Neural crest cell (in vitro differentiated cells): Measurements from ENCODE around the gene RERE. TPM values are rescaled to one million over a fixed set of nuclear protein-coding genes. Genes with fewer than 3 reads are reported as not detected.

Experiments
- DNase-seq: peaks from one replicate; pipeline ENCODE4 v3.0.0; 2021; ENCODE audit warnings: low read depth, mixed read lengths, low spot score
- H3K27ac Mint-ChIP-seq: one replicate; pipeline ENCODE4 v1.8.0; 2021; ENCODE audit warnings: mild to moderate bottlenecking, mixed read lengths; ENCODE audit not compliant: unreplicated experiment
- H3K27me3 Mint-ChIP-seq: 2 replicates; pipeline ENCODE4 v1.8.0; 2021; ENCODE audit warnings: low read depth, mild to moderate bottlenecking, mixed read lengths
- H3K36me3 Mint-ChIP-seq: 2 replicates; pipeline ENCODE4 v1.8.0; 2021; ENCODE audit warnings: low read depth, mild to moderate bottlenecking, mixed read lengths
- H3K4me1 Mint-ChIP-seq: 2 replicates; pipeline ENCODE4 v1.8.0; 2021; ENCODE audit warnings: mixed read lengths
- H3K4me3 Mint-ChIP-seq: one replicate; pipeline ENCODE4 v1.8.0; 2021; ENCODE audit warnings: mild to moderate bottlenecking, mixed read lengths
- H3K9me3 Mint-ChIP-seq: 2 replicates; pipeline ENCODE4 v1.8.0; 2021; ENCODE audit warnings: mixed read lengths
- CTCF ChIP-seq: fragments of 200-600 bp; sonication (generic); conservative IDR thresholded peaks from 2 replicates; pipeline ENCODE4 v1.5.0; 2021; ENCODE audit warnings: antibody characterized with exemption, mild to moderate bottlenecking
- total RNA-seq: library from RNA; stranded (reverse); gene quantifications from 2 replicates; pipeline ENCODE4 v1.2.1, GENCODE V29; 2021

RERE gene
- total RNA-seq, 1 donor from 2014 or later = 122 TPM

GRCh38 chr1:8706291-8706690, 111.1 kb downstream of the RERE start:
- Mint-ChIP-seq H3K4me3 (peak overlapping the region; percentile 42), H3K27me3 (no peaks in the 10 kb centered on the region), H3K4me1 (peaks cover 67% of the 10 kb centered on the region), H3K36me3 (no peaks in the 10 kb centered on the region), H3K9me3 (no peaks in the 10 kb centered on the region), H3K27ac (no peak overlapping the region)
- no peak for TF ChIP-seq CTCF
- no peak for DNase-seq

DNA sequence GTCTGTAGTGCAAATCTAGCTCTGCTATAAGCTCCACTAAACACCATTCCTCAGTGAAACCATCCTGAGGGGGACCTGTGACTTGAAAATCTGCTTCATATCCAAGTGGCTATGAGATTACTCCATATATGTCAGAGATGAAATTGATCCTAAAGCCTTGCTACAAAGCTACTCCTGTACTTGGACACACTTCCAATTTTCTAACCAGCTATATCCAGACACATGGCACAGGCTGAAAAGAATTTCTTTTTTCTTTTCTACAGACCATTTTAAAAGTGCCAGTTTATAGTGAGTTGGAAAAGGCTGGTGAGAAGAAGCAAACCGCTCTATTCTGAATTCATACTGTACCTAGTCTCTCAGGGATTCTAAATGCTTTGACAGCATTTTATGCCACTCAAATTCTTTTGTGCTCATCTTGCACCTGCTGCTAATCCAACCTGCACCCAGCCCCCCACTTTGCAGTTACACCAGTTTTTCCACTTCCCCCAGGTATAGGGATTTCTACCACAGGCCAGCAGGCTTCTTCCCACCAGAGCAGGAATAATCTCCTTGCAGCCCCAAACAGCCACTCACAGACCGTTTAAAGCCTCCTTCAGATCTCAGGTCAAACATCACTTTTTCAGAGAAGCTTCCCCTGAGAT, 112.5 kb downstream of the RERE start:
- Mint-ChIP-seq H3K27ac (no peak overlapping the region), H3K27me3 (no peaks in the 10 kb centered on the region), H3K9me3 (no peaks in the 10 kb centered on the region), H3K36me3 (no peaks in the 10 kb centered on the region), H3K4me3 (peak overlapping the region; percentile 89), H3K4me1 (peaks cover 70% of the 10 kb centered on the region)
- no peak for TF ChIP-seq CTCF
- no peak for DNase-seq

GRCh38 chr1:8702850-8703810, 114.3 kb downstream of the RERE start:
- TF ChIP-seq CTCF = no peak
- no peaks in the 10 kb centered on the region for H3K27me3 Mint-ChIP-seq
- DNase-seq = peak; percentile 87
- peaks cover 76% of the 10 kb centered on the region for H3K4me1 Mint-ChIP-seq
- H3K4me3 Mint-ChIP-seq = peak overlapping the region; percentile 89
- no peaks in the 10 kb centered on the region for H3K9me3 Mint-ChIP-seq
- peak overlapping the region; percentile 88 for H3K27ac Mint-ChIP-seq
- H3K36me3 Mint-ChIP-seq = no peaks in the 10 kb centered on the region

DNA sequence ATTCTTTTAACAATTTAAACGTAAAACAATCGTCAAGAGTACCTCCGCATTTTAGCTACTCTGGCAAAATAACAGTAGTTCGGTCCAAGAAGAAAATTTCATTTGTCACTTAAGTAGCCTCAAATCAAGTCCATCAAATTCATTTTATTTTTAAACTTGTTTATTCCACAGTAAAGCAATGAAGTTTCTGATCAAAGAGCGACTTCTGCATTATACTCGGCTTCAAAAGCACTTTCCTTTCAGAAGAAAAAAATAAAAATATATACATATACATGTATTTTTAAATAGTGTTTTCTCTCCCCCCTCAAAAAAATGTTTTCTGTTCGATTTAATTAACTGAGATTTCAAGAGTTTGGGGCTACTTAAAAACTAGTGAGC, 115.0 kb downstream of the RERE start:
- no peak for TF ChIP-seq CTCF
- peak overlapping the region; percentile 89 for H3K4me3 Mint-ChIP-seq
- H3K4me1 Mint-ChIP-seq = peaks cover 78% of the 10 kb centered on the region
- H3K9me3 Mint-ChIP-seq = no peaks in the 10 kb centered on the region
- no peaks in the 10 kb centered on the region for H3K27me3 Mint-ChIP-seq
- no peak for DNase-seq
- H3K36me3 Mint-ChIP-seq = no peaks in the 10 kb centered on the region
- H3K27ac Mint-ChIP-seq = peak overlapping the region; percentile 88

DNA sequence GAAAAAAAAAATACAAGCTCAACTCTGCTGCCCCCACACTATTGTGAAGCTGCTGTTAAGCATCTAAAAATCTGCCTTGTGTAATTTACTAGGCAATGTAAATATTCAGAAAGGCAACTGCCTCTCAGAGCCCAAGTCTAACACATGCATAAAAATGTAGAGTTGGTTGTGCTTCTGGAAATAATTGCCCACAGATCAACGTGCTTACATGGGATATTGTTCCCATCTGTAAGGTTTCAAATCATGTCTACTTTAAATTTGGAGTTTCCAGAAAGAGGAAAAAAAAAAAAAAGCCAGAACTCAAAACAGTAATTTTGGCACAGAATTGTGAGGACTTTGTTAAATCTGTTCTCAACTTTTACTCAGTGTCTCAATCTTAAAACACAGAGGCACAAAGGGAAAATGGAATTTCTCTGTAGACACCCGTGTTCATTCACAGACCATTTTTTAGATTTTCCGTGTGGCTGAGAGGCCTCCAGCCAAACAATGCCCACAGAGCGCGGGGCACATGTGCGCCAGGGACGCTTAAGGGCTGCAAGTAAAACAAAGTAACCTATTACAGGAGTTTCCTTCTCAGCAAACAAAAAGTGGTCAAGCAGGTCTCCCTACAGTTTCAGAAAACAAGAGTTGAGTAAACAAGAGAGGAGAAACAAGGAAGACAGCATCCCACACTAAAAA, 115.5 kb downstream of the RERE start:
- Mint-ChIP-seq H3K4me1 (peaks cover 73% of the 10 kb centered on the region), H3K4me3 (peak overlapping the region; percentile 89), H3K9me3 (no peaks in the 10 kb centered on the region), H3K27ac (peak overlapping the region; percentile 81), H3K36me3 (no peaks in the 10 kb centered on the region), H3K27me3 (no peaks in the 10 kb centered on the region)
- TF ChIP-seq CTCF = peak; percentile 2
- DNase-seq = no peak
